Coronary artery (tissue), 2 donors: ENCODE results near the gene SIRT2.

Source experiments
- DNase-seq: peaks from one replicate; pipeline ENCODE4 v3.0.0-alpha.2; 2017; ENCODE audit warnings: low spot score
- H3K27ac ChIP-seq, 2 donors: fragments of 200-600 bp; sonication (generic); one replicate each; pipeline ENCODE4 v1.5.1; 2016 to 2019
- H3K4me3 ChIP-seq: fragments of 200-600 bp; sonication (generic); 2 replicates; pipeline ENCODE4 v1.5.1; 2016; ENCODE audit warnings: mild to moderate bottlenecking, moderate library complexity
- TF ChIP-seq, protein P1 (sequence below): fragments of 200-600 bp; sonication (generic); IDR thresholded peaks from one replicate; pipeline ENCODE4 v1.5.1; 2019; ENCODE audit warnings: antibody characterized with exemption

SIRT2 gene

GRCh38 chr19:38939957-38940356, 40.5 kb upstream of the SIRT2 start:
- Histone ChIP-seq H3K4me3 (no peak overlapping the region), H3K27ac (no peak overlapping the region)
- TF ChIP-seq, protein P1, sequence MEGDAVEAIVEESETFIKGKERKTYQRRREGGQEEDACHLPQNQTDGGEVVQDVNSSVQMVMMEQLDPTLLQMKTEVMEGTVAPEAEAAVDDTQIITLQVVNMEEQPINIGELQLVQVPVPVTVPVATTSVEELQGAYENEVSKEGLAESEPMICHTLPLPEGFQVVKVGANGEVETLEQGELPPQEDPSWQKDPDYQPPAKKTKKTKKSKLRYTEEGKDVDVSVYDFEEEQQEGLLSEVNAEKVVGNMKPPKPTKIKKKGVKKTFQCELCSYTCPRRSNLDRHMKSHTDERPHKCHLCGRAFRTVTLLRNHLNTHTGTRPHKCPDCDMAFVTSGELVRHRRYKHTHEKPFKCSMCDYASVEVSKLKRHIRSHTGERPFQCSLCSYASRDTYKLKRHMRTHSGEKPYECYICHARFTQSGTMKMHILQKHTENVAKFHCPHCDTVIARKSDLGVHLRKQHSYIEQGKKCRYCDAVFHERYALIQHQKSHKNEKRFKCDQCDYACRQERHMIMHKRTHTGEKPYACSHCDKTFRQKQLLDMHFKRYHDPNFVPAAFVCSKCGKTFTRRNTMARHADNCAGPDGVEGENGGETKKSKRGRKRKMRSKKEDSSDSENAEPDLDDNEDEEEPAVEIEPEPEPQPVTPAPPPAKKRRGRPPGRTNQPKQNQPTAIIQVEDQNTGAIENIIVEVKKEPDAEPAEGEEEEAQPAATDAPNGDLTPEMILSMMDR: no peak
- DNase-seq: no peak

- no peak for DNase-seq
- TF ChIP-seq, protein P1: no peak
- no peak overlapping the region for H3K4me3 ChIP-seq
- H3K27ac ChIP-seq: no peak overlapping the region
Measured at GRCh38 chr19:38933544-38933943, 34.1 kb upstream of the SIRT2 start.

DNA sequence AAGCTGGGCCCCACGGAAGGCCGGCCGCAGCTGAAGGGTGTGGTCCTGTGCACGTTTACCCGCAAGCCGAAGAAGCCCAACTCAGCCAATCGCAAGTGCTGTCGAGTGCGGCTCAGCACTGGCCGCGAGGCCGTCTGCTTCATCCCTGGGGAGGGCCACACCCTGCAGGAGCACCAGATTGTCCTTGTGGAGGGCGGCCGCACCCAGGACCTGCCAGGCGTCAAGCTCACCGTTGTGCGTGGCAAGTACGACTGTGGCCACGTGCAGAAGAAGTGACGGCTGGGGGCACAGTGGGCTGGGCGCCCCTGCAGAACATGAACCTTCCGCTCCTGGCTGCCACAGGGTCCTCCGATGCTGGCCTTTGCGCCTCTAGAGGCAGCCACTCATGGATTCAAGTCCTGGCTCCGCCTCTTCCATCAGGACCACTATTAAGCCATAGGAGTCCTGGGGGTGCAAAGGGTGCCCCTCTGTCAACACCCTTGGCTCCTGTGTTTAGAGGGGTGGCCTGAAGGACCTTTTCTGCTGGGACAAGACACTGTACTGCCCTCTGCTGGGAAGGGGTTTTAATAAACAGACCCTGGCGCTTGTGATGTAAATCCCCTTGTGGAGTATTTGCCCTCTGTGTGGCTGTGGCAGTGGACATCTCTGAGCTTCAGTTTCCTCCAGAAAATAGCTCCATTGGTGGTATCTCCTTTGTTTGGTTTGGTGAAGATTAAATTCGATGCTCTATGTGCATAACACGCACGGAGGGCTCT, 33.2 kb upstream of the SIRT2 start:
- no peak for DNase-seq
- H3K4me3 ChIP-seq: no peak overlapping the region
- H3K27ac ChIP-seq: no peak overlapping the region
- TF ChIP-seq, protein P1: no peak

- Histone ChIP-seq H3K4me3 (peak overlapping the region; percentile 93), H3K27ac (peak overlapping the region in 1 of 2 donors; percentile 95)
- TF ChIP-seq, protein P1: no peak
- no peak for DNase-seq
Measured at GRCh38 chr19:38931521-38931793, 32.0 kb upstream of the SIRT2 start.

- TF ChIP-seq, protein P1: no peak
- Histone ChIP-seq H3K4me3 (peak within 1 kb of the TSS; percentile 93), H3K27ac (peak within 1 kb of the TSS; percentile 80 to 95)
- peak; percentile 99 for DNase-seq
Measured at GRCh38 chr19:38930776-38931520, 31.5 kb upstream of the SIRT2 start, which contains the start of gene MRPS12. Gene MRPS12 (plus strand): TSS chr19:38930944. CDS start chr19:38931295, 351 bp downstream.

DNA sequence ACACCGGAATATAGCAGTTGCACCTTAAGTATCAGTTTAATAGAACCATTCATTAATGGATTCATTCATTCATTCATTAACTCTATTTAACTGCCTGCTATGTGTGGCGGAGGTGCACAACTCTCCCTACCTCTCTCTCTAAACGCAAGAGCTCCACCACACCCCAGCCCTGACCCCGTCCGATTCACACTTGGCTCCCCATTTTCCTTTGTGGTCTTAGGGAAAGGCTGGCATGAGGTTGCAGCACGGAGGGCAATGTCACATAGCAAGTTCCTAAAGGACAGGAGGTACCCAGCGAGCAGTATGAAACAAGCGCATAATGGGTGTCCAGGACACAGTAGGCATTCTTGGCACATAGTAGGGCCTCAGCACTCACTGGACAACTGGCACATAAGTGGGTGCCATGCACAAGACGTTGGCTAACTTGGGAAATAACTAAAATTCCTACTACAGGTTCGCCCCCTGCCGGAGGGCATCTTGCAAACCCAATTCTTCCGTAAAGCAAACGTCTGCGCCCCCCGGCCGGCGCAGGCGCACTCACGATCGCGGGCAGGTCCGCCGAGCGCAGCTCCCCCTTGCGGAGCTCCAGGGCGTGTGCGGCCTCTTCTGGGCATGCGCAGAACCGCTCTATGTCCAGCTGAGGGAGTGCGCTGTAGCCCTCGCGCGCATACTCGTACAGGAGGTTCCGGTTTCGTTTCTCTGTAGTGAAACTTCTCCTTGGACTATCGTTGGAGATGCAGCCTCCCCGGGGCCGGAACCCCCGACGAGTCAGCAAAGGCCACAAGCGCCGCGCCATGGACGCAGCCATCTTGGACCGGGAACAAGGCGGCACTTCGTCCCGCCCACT, 30.7 kb upstream of the SIRT2 start, which contains the start of gene SARS2:
Gene SARS2 (minus strand): TSS at position 835 of the 847 bp plus-strand sequence. CDS start 27 bp downstream, at position 808.
- Histone ChIP-seq H3K27ac (peak within 1 kb of the TSS; percentile 80 to 95), H3K4me3 (peak within 1 kb of the TSS; percentile 93)
- TF ChIP-seq, protein P1: peak; percentile 98
- DNase-seq: peak; percentile 94
